ENCODE measurements around the gene ITGA3.

Gene ITGA3

GRCh38 chr17:50027172-50027880 is 28.6 kb upstream of the ITGA3 start:
- Histone ChIP-seq H3K79me2 (peaks cover 2% of the 10 kb centered on the region), H3K36me3 (ENCODE audit: control insufficient read depth, insufficient read depth, low read length) (no peaks in the 10 kb centered on the region), H3K4me1 (no peaks in the 10 kb centered on the region), H3K27me3 (ENCODE audit: control insufficient read depth, insufficient read depth, low read length) (no peaks in the 10 kb centered on the region), H3K4me3 (ENCODE audit: low read depth, low read length) (no peak overlapping the region), H3K27ac (no peak overlapping the region), H3K9me3 (ENCODE audit: control insufficient read depth, low read length) (no peaks in the 10 kb centered on the region), H3K9ac (no peak overlapping the region), H2AFZ (peak overlapping the region; percentile 20), H3K4me2 (ENCODE audit: low read length) (no peak overlapping the region)
- TF ChIP-seq CTCF (IDR thresholded peaks at IDR 0.05) = no peak

GRCh38 chr17:50027881-50028735 is 27.8 kb upstream of the ITGA3 start:
- Histone ChIP-seq H3K4me1 (no peaks in the 10 kb centered on the region), H3K27me3 (ENCODE audit: control insufficient read depth, insufficient read depth, low read length) (no peaks in the 10 kb centered on the region), H3K4me3 (ENCODE audit: low read depth, low read length) (no peak overlapping the region), H3K36me3 (ENCODE audit: control insufficient read depth, insufficient read depth, low read length) (no peaks in the 10 kb centered on the region), H3K9ac (no peak overlapping the region), H3K27ac (no peak overlapping the region), H2AFZ (no peak overlapping the region), H3K79me2 (peaks cover 2% of the 10 kb centered on the region), H3K9me3 (ENCODE audit: control insufficient read depth, low read length) (no peaks in the 10 kb centered on the region), H3K4me2 (ENCODE audit: low read length) (no peak overlapping the region)
- no peak for TF ChIP-seq CTCF (IDR thresholded peaks at IDR 0.05)

GRCh38 chr17:50028736-50029120 is 27.2 kb upstream of the ITGA3 start:
- Histone ChIP-seq H3K27ac (no peak overlapping the region), H3K9me3 (ENCODE audit: control insufficient read depth, low read length) (no peaks in the 10 kb centered on the region), H3K27me3 (ENCODE audit: control insufficient read depth, insufficient read depth, low read length) (no peaks in the 10 kb centered on the region), H2AFZ (no peak overlapping the region), H3K4me2 (ENCODE audit: low read length) (no peak overlapping the region), H3K4me1 (no peaks in the 10 kb centered on the region), H3K79me2 (no peaks in the 10 kb centered on the region), H3K4me3 (ENCODE audit: low read depth, low read length) (no peak overlapping the region), H3K36me3 (ENCODE audit: control insufficient read depth, insufficient read depth, low read length) (no peaks in the 10 kb centered on the region), H3K9ac (no peak overlapping the region)
- no peak for TF ChIP-seq CTCF (IDR thresholded peaks at IDR 0.05)

- Histone ChIP-seq H3K9me3 (ENCODE audit: control insufficient read depth, low read length) (no peaks in the 10 kb centered on the region), H2AFZ (no peak overlapping the region), H3K4me2 (ENCODE audit: low read length) (no peak overlapping the region), H3K4me1 (no peaks in the 10 kb centered on the region), H3K27ac (no peak overlapping the region), H3K27me3 (ENCODE audit: control insufficient read depth, insufficient read depth, low read length) (no peaks in the 10 kb centered on the region), H3K36me3 (ENCODE audit: control insufficient read depth, insufficient read depth, low read length) (no peaks in the 10 kb centered on the region), H3K9ac (no peak overlapping the region), H3K4me3 (ENCODE audit: low read depth, low read length) (no peak overlapping the region), H3K79me2 (no peaks in the 10 kb centered on the region)
- no peak for TF ChIP-seq CTCF (IDR thresholded peaks at IDR 0.05)
Observed at GRCh38 chr17:50029185-50029584, 26.7 kb upstream of the ITGA3 start.

Measured in parathyroid adenoma (tissue), 2 donors.